Adrenal gland (tissue), 5 donors: ENCODE results near the gene EIF2S2.

Experiments
- CTCF ChIP-seq, 6 experiments: fragments of 450-650 bp in 4 of 6; fragments of 200-600 bp in 2 of 6; sonication (generic) in 1 of 6; IDR thresholded peaks; 1 replicate in 5 of 6; 2 replicates in 1 of 6; pipeline versions ENCODE4 v1.5.1 to v1.8.0; 2016 to 2021; ENCODE audit warnings: antibody characterized with exemption in 6 of 6, mild to moderate bottlenecking in 2 of 6, moderate library complexity in 1 of 6
- POLR2A ChIP-seq, 2 donors: fragments of 450-650 bp; IDR thresholded peaks; one replicate each; pipeline ENCODE4 v1.6.1; 2017; ENCODE audit warnings: antibody characterized with exemption in 2 of 2, mild to moderate bottlenecking in 2 of 2, moderate library complexity in 1 of 2
- donor health status: DM: no; HTN: no; CAD: no.

- TF ChIP-seq CTCF (IDR thresholded peaks at IDR 0.05) (peak in 1 of 6 experiments; percentile 3), POLR2A (IDR thresholded peaks at IDR 0.05) (no peak)
Measured at GRCh38 chr20:34070079-34070439, 42.0 kb downstream of the EIF2S2 start.
